Measurements from ENCODE around the gene CYFIP2. TPM values are rescaled to one million over a fixed set of nuclear protein-coding genes. Genes with fewer than 3 reads are reported as not detected.

The CYFIP2 gene
- total and polyA plus RNA-seq, 10 of the 15 experiments (the other 5 are each of a cell fraction or from before 2014, with no cell fraction given): 43.4 to 173 (median 96.0) TPM

DNA sequence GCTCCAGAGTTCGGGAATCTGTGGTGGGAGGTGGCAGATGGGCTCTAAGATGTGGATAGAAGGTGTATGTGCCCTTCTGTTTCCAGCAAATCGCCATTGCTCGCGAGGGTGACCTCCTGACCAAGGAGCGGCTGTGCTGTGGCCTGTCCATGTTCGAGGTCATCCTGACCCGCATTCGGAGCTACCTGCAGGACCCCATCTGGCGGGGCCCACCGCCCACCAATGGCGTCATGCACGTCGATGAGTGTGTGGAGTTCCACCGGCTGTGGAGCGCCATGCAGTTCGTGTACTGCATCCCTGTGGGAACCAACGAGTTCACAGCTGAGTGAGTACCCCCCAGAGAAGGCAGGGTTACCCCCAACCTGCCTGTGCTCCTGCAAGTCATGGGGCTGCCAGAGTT, 123.2 kb downstream of the CYFIP2 start:
- no peaks in the 10 kb centered on the region for H3K27me3 ChIP-seq (replicated peaks in 1 of 2; ENCODE audit: control insufficient read depth in 2 of 2, insufficient read depth in 2 of 2, low read length in 1 of 2)
- no peak overlapping the region for H3K4me2 ChIP-seq (ENCODE audit: control insufficient read depth, insufficient read depth)
- H3K9ac ChIP-seq (ENCODE audit: control insufficient read depth, insufficient read depth, low read length): no peak overlapping the region
- DNase-seq (ENCODE audit: low read depth, low spot score) (no peak), FAIRE-seq (no peak), ATAC-seq (no peak)
- TF ChIP-seq, protein P1, sequence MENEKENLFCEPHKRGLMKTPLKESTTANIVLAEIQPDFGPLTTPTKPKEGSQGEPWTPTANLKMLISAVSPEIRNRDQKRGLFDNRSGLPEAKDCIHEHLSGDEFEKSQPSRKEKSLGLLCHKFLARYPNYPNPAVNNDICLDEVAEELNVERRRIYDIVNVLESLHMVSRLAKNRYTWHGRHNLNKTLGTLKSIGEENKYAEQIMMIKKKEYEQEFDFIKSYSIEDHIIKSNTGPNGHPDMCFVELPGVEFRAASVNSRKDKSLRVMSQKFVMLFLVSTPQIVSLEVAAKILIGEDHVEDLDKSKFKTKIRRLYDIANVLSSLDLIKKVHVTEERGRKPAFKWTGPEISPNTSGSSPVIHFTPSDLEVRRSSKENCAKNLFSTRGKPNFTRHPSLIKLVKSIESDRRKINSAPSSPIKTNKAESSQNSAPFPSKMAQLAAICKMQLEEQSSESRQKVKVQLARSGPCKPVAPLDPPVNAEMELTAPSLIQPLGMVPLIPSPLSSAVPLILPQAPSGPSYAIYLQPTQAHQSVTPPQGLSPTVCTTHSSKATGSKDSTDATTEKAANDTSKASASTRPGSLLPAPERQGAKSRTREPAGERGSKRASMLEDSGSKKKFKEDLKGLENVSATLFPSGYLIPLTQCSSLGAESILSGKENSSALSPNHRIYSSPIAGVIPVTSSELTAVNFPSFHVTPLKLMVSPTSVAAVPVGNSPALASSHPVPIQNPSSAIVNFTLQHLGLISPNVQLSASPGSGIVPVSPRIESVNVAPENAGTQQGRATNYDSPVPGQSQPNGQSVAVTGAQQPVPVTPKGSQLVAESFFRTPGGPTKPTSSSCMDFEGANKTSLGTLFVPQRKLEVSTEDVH (IDR thresholded peaks at IDR 0.05; ENCODE audit: low read depth, partially characterized antibody): no peak
- TF ChIP-seq ESRRA (IDR thresholded peaks at IDR 0.05; ENCODE audit: low read length): no peak
- TF ChIP-seq BCL11A (IDR thresholded peaks at IDR 0.05; ENCODE audit: low read depth, low read length): no peak
- no peak for TF ChIP-seq RBBP5 (conservative IDR thresholded peaks at IDR 0.05)
- intact Hi-C loops (cut with micrococcal nuclease; ENCODE audit: unreplicated experiment) (no loop called here), in situ Hi-C loops (cut with MboI) (no loop called here)
- H2AFZ ChIP-seq (ENCODE audit: control insufficient read depth, low read depth, low read length): no peak overlapping the region
- CTCF ChIA-PET: no interaction called here
- H3K4me3 ChIP-seq: no peak overlapping the region
- no peaks in the 10 kb centered on the region for H3K4me1 ChIP-seq (ENCODE audit: control insufficient read depth, insufficient read depth, low read length)
- no peaks in the 10 kb centered on the region for H4K20me1 ChIP-seq (ENCODE audit: control insufficient read depth, insufficient read depth)
- SMC1A ChIA-PET (ENCODE audit: uncharacterized antibody, unreplicated experiment): interaction anchor here (1.4 kb wide), 1 partner anchor 18 kb away, joined by 3 read pairs; no protein-coding TSS in a partner anchor
- H3K27ac ChIP-seq (ENCODE audit: control insufficient read depth, insufficient read depth): no peak overlapping the region
- RAD21 ChIA-PET (ENCODE audit: unreplicated experiment): no interaction called here
- no TSS peak for BruUV-seq (replicated peaks)
- H3K79me2 ChIP-seq (ENCODE audit: control insufficient read depth, insufficient read depth, low read length): no peaks in the 10 kb centered on the region
- peaks cover 19 to 25% of the 10 kb centered on the region in 2 experiments for H3K36me3 ChIP-seq (ENCODE audit: control insufficient read depth in 2 of 2, insufficient read depth in 2 of 2, low read length in 1 of 2)
- WGBS (ENCODE audit: insufficient coverage, insufficient replicate concordance, low lambda C conversion rate, missing lambda C conversion rate): 93% methylated on average over 17 of the region's 17 CpGs
- H3K9me3 ChIP-seq (replicated peaks; ENCODE audit: control insufficient read depth, insufficient read depth, low read length): no peaks in the 10 kb centered on the region
- POLR2A ChIA-PET: interaction anchor here (0.6 kb wide), 1 partner anchor 21 kb away, joined by 6 read pairs; no protein-coding TSS in a partner anchor

DNA sequence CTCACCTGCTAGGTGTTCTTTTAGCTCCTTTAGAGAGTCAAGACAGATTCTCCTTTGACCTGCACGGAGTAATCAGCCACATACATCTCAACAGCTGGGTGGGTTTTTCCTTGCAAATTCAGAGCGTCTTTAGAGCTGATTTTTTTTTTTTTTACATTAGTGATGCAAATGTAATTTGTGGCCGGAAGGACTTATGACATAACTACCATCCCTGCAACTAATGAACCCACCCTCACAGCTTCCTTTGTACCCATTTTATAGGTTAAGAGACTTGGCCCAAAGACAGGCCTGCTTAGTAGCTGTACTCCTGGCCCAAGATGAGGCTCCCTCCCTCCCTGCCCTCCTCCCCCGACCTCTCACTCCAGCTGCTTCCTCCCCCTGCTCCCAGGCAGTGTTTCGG, 124.2 kb downstream of the CYFIP2 start:
- RAD21 ChIA-PET (ENCODE audit: unreplicated experiment): interaction anchor here (0.9 kb wide), 1 partner anchor 327 kb away, joined by 3 read pairs; no protein-coding TSS in a partner anchor
- Histone ChIP-seq H3K36me3 (ENCODE audit: control insufficient read depth in 2 of 2, insufficient read depth in 2 of 2, low read length in 1 of 2) (peaks cover 19 to 22% of the 10 kb centered on the region in 2 experiments), H3K4me2 (ENCODE audit: control insufficient read depth, insufficient read depth) (no peak overlapping the region), H3K9me3 (replicated peaks; ENCODE audit: control insufficient read depth, insufficient read depth, low read length) (no peaks in the 10 kb centered on the region), H3K27me3 (replicated peaks in 1 of 2; ENCODE audit: control insufficient read depth in 2 of 2, insufficient read depth in 2 of 2, low read length in 1 of 2) (no peaks in the 10 kb centered on the region), H3K4me3 (no peak overlapping the region), H3K4me1 (ENCODE audit: control insufficient read depth, insufficient read depth, low read length) (no peaks in the 10 kb centered on the region), H2AFZ (ENCODE audit: control insufficient read depth, low read depth, low read length) (no peak overlapping the region), H3K27ac (ENCODE audit: control insufficient read depth, insufficient read depth) (no peak overlapping the region), H4K20me1 (ENCODE audit: control insufficient read depth, insufficient read depth) (no peaks in the 10 kb centered on the region), H3K9ac (ENCODE audit: control insufficient read depth, insufficient read depth, low read length) (no peak overlapping the region), H3K79me2 (ENCODE audit: control insufficient read depth, insufficient read depth, low read length) (no peaks in the 10 kb centered on the region)
- in situ Hi-C loops (cut with MboI) (no loop called here), intact Hi-C loops (cut with micrococcal nuclease; ENCODE audit: unreplicated experiment) (no loop called here)
- ATAC-seq: no peak
- POLR2A ChIA-PET: no interaction called here
- no peak for DNase-seq (ENCODE audit: low read depth, low spot score)
- FAIRE-seq: no peak
- CTCF ChIA-PET: interaction anchor here (0.6 to 1.0 kb wide), 2 partner anchors 18 to 487 kb away, joined by 3 read pairs; no protein-coding TSS in a partner anchor
- BruUV-seq (replicated peaks): no TSS peak
- SMC1A ChIA-PET (ENCODE audit: uncharacterized antibody, unreplicated experiment): interaction anchor here (0.7 to 1.5 kb wide), 6 partner anchors 17 to 974 kb away, joined by 3 to 4 read pairs (median 3); partner anchors contain the start of gene LSM11
- WGBS (ENCODE audit: insufficient coverage, insufficient replicate concordance, low lambda C conversion rate, missing lambda C conversion rate): 25% methylated on average over 4 of the region's 5 CpGs
- TF ChIP-seq SIN3A (IDR thresholded peaks at IDR 0.05; ENCODE audit: low read depth, low read length) (no peak), TBL1XR1 (IDR thresholded peaks at IDR 0.05; ENCODE audit: low read depth, low read length) (no peak), EGR1 (IDR thresholded peaks at IDR 0.05; ENCODE audit: borderline replicate concordance in 1 of 2, low read depth in 2 of 2, low read length in 2 of 2) (no peak), ATF7 (IDR thresholded peaks at IDR 0.05; ENCODE audit: low read depth) (no peak)
- TF ChIP-seq, protein P2, sequence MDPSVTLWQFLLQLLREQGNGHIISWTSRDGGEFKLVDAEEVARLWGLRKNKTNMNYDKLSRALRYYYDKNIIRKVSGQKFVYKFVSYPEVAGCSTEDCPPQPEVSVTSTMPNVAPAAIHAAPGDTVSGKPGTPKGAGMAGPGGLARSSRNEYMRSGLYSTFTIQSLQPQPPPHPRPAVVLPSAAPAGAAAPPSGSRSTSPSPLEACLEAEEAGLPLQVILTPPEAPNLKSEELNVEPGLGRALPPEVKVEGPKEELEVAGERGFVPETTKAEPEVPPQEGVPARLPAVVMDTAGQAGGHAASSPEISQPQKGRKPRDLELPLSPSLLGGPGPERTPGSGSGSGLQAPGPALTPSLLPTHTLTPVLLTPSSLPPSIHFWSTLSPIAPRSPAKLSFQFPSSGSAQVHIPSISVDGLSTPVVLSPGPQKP (IDR thresholded peaks at IDR 0.05; ENCODE audit: low read depth, low read length): no peak
- TF ChIP-seq, protein P3, sequence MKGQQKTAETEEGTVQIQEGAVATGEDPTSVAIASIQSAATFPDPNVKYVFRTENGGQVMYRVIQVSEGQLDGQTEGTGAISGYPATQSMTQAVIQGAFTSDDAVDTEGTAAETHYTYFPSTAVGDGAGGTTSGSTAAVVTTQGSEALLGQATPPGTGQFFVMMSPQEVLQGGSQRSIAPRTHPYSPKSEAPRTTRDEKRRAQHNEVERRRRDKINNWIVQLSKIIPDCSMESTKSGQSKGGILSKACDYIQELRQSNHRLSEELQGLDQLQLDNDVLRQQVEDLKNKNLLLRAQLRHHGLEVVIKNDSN (IDR thresholded peaks at IDR 0.05; ENCODE audit: borderline replicate concordance, extremely low read length, insufficient read depth, low read depth, low read length): no peak
